ENCODE data around the gene ERN1. TPM values are rescaled to one million over a fixed set of nuclear protein-coding genes. Genes with fewer than 3 reads are reported as not detected.

The ERN1 gene
- total RNA-seq, 1 donor from 2014 or later: 14.7 TPM

GRCh38 chr17:64158406-64158805 is 28.5 kb upstream of the ERN1 start:
- DNase-seq (ENCODE audit: low read depth in 2 of 2): no peak

- no peak for DNase-seq (ENCODE audit: low read depth in 2 of 2)
Observed at GRCh38 chr17:64157669-64158180, 27.8 kb upstream of the ERN1 start.

- DNase-seq (ENCODE audit: low read depth in 2 of 2): no peak
Observed at GRCh38 chr17:64156670-64157069, 26.7 kb upstream of the ERN1 start.

- peak; percentile 79 to 92 for DNase-seq (ENCODE audit: low read depth in 2 of 2)
Observed at GRCh38 chr17:64155751-64156544, 26.0 kb upstream of the ERN1 start.

GRCh38 chr17:64155129-64155528 is 25.2 kb upstream of the ERN1 start:
- no peak for DNase-seq (ENCODE audit: low read depth in 2 of 2)

- DNase-seq (ENCODE audit: low read depth in 2 of 2): no peak
Observed at GRCh38 chr17:64154717-64155116, 24.8 kb upstream of the ERN1 start.

- no peak for DNase-seq (ENCODE audit: low read depth in 2 of 2)
Observed at GRCh38 chr17:64154313-64154695, 24.4 kb upstream of the ERN1 start.

- no peak for DNase-seq (ENCODE audit: low read depth in 2 of 2)
Observed at GRCh38 chr17:64153565-64154312, 23.8 kb upstream of the ERN1 start.

- peak; percentile 34 to 94 for DNase-seq (ENCODE audit: low read depth in 2 of 2)
Observed at GRCh38 chr17:64152428-64153125, 22.6 kb upstream of the ERN1 start.

- DNase-seq (ENCODE audit: low read depth in 2 of 2): no peak
Observed at GRCh38 chr17:64151016-64151368, 21.0 kb upstream of the ERN1 start.

GRCh38 chr17:64150237-64151015 is 20.5 kb upstream of the ERN1 start:
- no peak for DNase-seq (ENCODE audit: low read depth in 2 of 2)

GRCh38 chr17:64149196-64149595 is 19.3 kb upstream of the ERN1 start:
- DNase-seq (ENCODE audit: low read depth in 2 of 2): no peak

GRCh38 chr17:64148699-64149098 is 18.8 kb upstream of the ERN1 start:
- peak in 1 of 2 donors; percentile 13 for DNase-seq (ENCODE audit: low read depth in 2 of 2)

GRCh38 chr17:64148017-64148631 is 18.2 kb upstream of the ERN1 start:
- DNase-seq (ENCODE audit: low read depth in 2 of 2): peak; percentile 73 to 96

- peak; percentile 22 to 53 for DNase-seq (ENCODE audit: low read depth in 2 of 2)
Observed at GRCh38 chr17:64147110-64148016, 17.4 kb upstream of the ERN1 start.

GRCh38 chr17:64146418-64147109 is 16.6 kb upstream of the ERN1 start:
- peak; percentile 79 to 84 for DNase-seq (ENCODE audit: low read depth in 2 of 2)

GRCh38 chr17:64145751-64146417 is 15.9 kb upstream of the ERN1 start:
- DNase-seq (ENCODE audit: low read depth in 2 of 2): peak; percentile 100

GRCh38 chr17:64145375-64145750 is 15.4 kb upstream of the ERN1 start:
- DNase-seq (ENCODE audit: low read depth in 2 of 2): no peak

GRCh38 chr17:64139542-64139941 is 9.6 kb upstream of the ERN1 start:
- DNase-seq (ENCODE audit: low read depth in 2 of 2): no peak
